Lung (tissue), 12 donors: ENCODE data around the gene DCAF7. TPM values are rescaled to one million over a fixed set of nuclear protein-coding genes. Genes with fewer than 3 reads are reported as not detected.
A peak's percentile ranks its signal among the peaks of the same experiment; 100 is the strongest.

Experiments
- ATAC-seq: fragments of 200-7000 bp; cut with Tn5 transposase; one replicate; pipeline ENCODE4 v1.9.1; 2020; ENCODE audit warnings: moderate number of reproducible peaks; ENCODE audit not compliant: insufficient read depth, low FRiP score
- DNase-seq, 3 donors: peaks; one replicate each; pipeline ENCODE4 v3.0.0-alpha.2; 2013 to 2017
- H3K27ac ChIP-seq, 2 donors: one replicate each; pipeline ENCODE4 v1.5.1; 2013; ENCODE audit warnings: mild to moderate bottlenecking in 2 of 2, moderate library complexity in 2 of 2, control low read depth in 1 of 2, inconsistent platforms in 1 of 2, low read depth in 1 of 2, low read length in 1 of 2
- H3K27me3 ChIP-seq, 3 donors: one replicate each; pipeline ENCODE4 v1.5.1; 2013; ENCODE audit warnings: low read length in 2 of 3; ENCODE audit not compliant: control insufficient read depth in 3 of 3, insufficient read depth in 3 of 3
- H3K36me3 ChIP-seq, 4 donors: one replicate each; pipeline ENCODE4 v1.5.1; 2013; ENCODE audit warnings: low read length in 4 of 4, mild to moderate bottlenecking in 1 of 4, moderate library complexity in 1 of 4; ENCODE audit not compliant: control insufficient read depth in 4 of 4, insufficient read depth in 4 of 4
- H3K4me1 ChIP-seq, 5 donors: one replicate each; pipeline ENCODE4 v1.5.1; 2013; ENCODE audit warnings: low read length in 5 of 5, mild to moderate bottlenecking in 2 of 5, moderate library complexity in 1 of 5; ENCODE audit not compliant: control insufficient read depth in 5 of 5, insufficient read depth in 5 of 5
- H3K4me3 ChIP-seq: one replicate; pipeline ENCODE4 v1.5.1; 2013; ENCODE audit warnings: mild to moderate bottlenecking, control low read depth, moderate library complexity
- H3K9ac ChIP-seq, 2 donors: one replicate each; pipeline ENCODE4 v1.5.1; 2013; ENCODE audit warnings: low read length in 2 of 2, control low read depth in 1 of 2; ENCODE audit not compliant: insufficient read depth in 1 of 2
- H3K9me3 ChIP-seq, 4 donors: one replicate each; pipeline ENCODE4 v1.5.1; 2013; ENCODE audit warnings: low read length in 3 of 4, mild to moderate bottlenecking in 1 of 4, moderate library complexity in 1 of 4; ENCODE audit not compliant: control insufficient read depth in 4 of 4, insufficient read depth in 3 of 4
- CTCF ChIP-seq: IDR thresholded peaks from 2 replicates; pipeline ENCODE4 v1.5.1; 2012; ENCODE audit warnings: mild to moderate bottlenecking; ENCODE audit errors: control extremely low read depth, extremely low read depth
- WGBS, 2 donors: extraction: QIAGEN DNeasy Blood & Tissue Kit; methylation state at CpG; one replicate each; pipeline ENCODE4 v1.1.7; 2013; 5-methylcytosine and 5-hydroxymethylcytosine counted together
- polyA plus RNA-seq, 2 donors: library from polyadenylated mRNA; stranded (reverse); fragments of 200-250 nt; gene quantifications; one replicate each; pipeline ENCODE4 v1.2.1, GENCODE V29; 2013
- total RNA-seq, 2 donors: library from RNA; depleted of rRNA in 1 of 2; stranded (reverse); fragments of >200 nt in 1 of 2; gene quantifications; one replicate each; pipeline ENCODE4 v1.2.1, GENCODE V29; 2014 to 2021
- donor health status: control.
- donor health status: control.
- donor health status: Bipolar disorder and iron deficiency.
- donor health status: healthy.
- donor health status: DM: yes; HTN: yes; CAD: no.

Gene DCAF7
- total and polyA plus RNA-seq, 4 donors, result 21.7 to 76.6 (median 44.1) TPM

DNA sequence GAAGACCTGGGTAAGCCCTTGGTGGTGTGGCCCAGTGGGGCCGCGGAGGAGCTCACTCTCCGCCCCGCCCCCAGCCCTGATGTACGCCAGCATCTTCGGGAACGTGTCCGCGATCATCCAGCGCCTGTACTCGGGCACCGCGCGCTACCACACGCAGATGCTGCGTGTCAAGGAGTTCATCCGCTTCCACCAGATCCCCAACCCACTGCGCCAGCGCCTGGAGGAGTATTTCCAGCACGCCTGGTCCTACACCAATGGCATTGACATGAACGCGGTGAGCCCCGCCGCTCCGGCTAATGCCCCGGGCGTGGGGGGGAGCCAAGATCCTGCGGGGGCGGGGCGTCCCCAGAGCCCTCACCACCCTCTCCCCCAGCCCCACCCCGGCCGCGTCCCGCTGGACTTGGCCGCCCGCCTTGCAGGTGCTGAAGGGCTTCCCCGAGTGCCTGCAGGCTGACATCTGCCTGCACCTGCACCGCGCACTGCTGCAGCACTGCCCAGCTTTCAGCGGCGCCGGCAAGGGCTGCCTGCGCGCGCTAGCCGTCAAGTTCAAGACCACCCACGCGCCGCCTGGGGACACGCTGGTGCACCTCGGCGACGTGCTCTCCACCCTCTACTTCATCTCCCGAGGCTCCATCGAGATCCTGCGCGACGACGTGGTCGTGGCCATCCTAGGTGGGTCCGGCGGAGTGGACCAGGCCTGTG lies 12.1 kb upstream of the DCAF7 start:
- Histone ChIP-seq H3K4me3 (no peak overlapping the region), H3K27ac (no peak overlapping the region), H3K36me3 (no peaks in the 10 kb centered on the region), H3K9ac (no peak overlapping the region), H3K4me1 (no peaks in the 10 kb centered on the region), H3K9me3 (no peaks in the 10 kb centered on the region), H3K27me3 (peaks cover 0 to 33% (median 16%) of the 10 kb centered on the region in 3 donors)
- 11 to 12% methylated on average over 54 to 62 of the region's 62 CpGs for WGBS, 2 donors
- DNase-seq, result peak in 2 of 3 donors; percentile 15 to 28
- TF ChIP-seq CTCF, result no peak
- no peak for ATAC-seq

- H3K9ac ChIP-seq, result no peak overlapping the region
- no peaks in the 10 kb centered on the region for H3K36me3 ChIP-seq
- H3K9me3 ChIP-seq, result no peaks in the 10 kb centered on the region
- ATAC-seq, result no peak
- H3K4me3 ChIP-seq, result no peak overlapping the region
- peaks cover 0 to 33% (median 16%) of the 10 kb centered on the region in 3 donors for H3K27me3 ChIP-seq
- no peak for TF ChIP-seq CTCF
- WGBS, 2 donors, result 75 to 81% methylated on average over 9 of the region's 9 CpGs
- DNase-seq, result no peak
- H3K4me1 ChIP-seq, result no peaks in the 10 kb centered on the region
- no peak overlapping the region for H3K27ac ChIP-seq
Measured at GRCh38 chr17:63538693-63539595, 11.3 kb upstream of the DCAF7 start.

GRCh38 chr17:63540590-63540989 lies 9.7 kb upstream of the DCAF7 start:
- no peaks in the 10 kb centered on the region for H3K4me1 ChIP-seq
- H3K9me3 ChIP-seq, result no peaks in the 10 kb centered on the region
- ATAC-seq (no peak), DNase-seq (no peak)
- no peak for TF ChIP-seq CTCF
- no peak overlapping the region for H3K4me3 ChIP-seq
- 64 to 94% methylated on average over 3 to 4 of the region's 4 CpGs for WGBS, 2 donors
- no peaks in the 10 kb centered on the region for H3K36me3 ChIP-seq
- peaks cover 0 to 29% (median 16%) of the 10 kb centered on the region in 3 donors for H3K27me3 ChIP-seq
- H3K27ac ChIP-seq, result no peak overlapping the region
- no peak overlapping the region for H3K9ac ChIP-seq
